ELF-1 (cell line): ENCODE data around the gene AHCYL2.
A peak's percentile ranks its signal among the peaks of the same experiment; 100 is the strongest.
"Not testable (repeated sequence)": the region's sequence is repeated elsewhere in the genome, so short reads cannot be mapped to it uniquely, and the experiment has no call there.

Source experiments
- DNase-seq: peaks from one replicate; pipeline ENCODE4 v3.0.0-alpha.2; 2016; ENCODE audit warnings: low read depth, low spot score

AHCYL2 gene

DNA sequence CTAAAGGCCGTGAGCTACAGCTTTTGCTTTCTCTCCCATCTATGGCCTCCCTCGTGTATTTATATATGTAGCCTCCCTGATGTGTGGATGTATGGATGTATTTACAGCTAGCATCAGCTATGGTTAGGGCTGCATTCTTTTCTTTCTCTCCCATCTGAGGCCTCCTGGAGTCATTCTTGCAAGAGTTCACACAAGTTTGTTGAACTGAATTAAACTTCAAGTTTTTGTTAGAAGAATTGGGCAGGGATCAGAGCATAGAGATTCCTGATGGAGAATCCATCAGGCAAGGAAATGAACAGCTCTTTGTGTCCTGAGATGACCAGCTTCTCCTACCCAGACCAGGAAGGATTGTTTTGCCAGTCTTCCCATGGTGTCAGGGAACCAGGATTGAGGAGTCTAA is 60.3 kb downstream of the AHCYL2 start:
- DNase-seq = no peak

GRCh38 chr7:129292861-129293260 is 68.0 kb downstream of the AHCYL2 start:
- DNase-seq = no peak

DNA sequence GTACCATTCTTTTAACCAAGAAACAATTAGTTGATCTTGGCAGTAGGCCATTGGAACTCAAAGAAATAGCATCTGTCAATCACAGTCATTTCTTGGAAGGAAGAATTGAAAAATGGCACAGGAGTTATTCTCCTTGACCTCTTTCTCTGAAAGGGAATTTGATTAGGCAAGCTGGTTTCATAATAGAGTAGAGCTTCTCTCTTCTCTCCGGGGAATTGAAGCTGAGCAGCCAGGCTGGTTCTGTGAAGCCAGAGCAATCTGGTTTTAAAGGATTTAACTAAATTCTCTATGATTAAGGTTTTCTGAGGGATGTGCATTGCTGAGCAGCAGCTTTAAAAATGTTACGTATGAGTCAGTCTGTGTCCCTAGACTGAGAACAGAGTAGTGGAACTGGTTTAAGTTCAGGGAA is 70.2 kb downstream of the AHCYL2 start:
- no peak for DNase-seq

DNA sequence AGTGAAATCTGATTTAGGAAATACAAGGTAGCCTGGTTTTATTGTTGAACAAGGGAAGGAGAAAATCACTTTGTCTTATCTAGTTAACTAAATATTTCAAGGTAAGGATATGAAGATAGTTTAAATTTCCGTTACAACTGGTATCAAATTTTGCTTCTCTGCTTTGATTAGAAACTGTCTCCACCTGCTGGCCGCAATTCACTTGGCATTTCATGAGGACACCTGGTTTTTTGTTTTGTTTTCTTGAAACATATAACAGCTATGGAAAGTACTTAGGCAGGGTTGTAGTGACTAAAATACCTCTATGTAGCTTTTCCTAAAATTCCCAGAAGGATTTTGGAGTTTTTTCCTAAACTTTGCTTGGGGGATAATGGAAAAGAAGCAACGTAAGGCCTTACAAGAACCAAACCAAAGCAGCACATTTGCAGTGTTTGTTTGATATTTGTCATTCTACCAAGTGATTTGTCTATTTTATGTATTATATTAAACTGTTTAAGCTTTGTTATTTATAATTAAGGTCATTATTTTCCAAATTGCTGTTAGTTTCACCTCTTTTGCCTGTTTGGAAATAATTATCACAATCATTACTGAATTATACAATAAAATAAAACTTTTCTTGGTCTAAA is 73.6 kb downstream of the AHCYL2 start:
- no peak for DNase-seq

GRCh38 chr7:129299889-129300288 is 75.1 kb downstream of the AHCYL2 start:
- DNase-seq = no peak

- DNase-seq = not testable (repeated sequence)
Observed at GRCh38 chr7:129300299-129300698, 75.5 kb downstream of the AHCYL2 start.

GRCh38 chr7:129307592-129307991 is 82.8 kb downstream of the AHCYL2 start:
- no peak for DNase-seq

DNA sequence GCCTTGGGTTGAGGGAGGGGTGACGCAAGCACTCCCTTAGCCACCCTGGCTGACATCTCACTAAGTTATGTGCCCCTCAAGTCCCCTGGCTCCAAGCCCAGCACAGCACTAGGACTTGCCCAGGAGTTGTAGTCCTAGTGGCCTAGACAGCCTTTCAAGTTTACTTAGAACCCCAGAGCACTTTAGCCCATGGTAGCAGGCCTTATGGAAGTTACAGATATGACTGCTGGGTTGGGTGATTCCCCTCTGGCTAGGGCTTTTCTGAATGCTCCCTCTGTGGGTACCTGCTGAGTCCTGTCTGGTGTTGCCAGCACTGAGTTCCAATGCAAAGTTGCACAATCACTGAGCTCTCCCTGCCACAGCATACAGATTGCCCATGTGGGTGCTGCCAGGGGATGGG is 83.2 kb downstream of the AHCYL2 start:
- DNase-seq = no peak

- no peak for DNase-seq
Observed at GRCh38 chr7:129311429-129311828, 86.6 kb downstream of the AHCYL2 start.

DNA sequence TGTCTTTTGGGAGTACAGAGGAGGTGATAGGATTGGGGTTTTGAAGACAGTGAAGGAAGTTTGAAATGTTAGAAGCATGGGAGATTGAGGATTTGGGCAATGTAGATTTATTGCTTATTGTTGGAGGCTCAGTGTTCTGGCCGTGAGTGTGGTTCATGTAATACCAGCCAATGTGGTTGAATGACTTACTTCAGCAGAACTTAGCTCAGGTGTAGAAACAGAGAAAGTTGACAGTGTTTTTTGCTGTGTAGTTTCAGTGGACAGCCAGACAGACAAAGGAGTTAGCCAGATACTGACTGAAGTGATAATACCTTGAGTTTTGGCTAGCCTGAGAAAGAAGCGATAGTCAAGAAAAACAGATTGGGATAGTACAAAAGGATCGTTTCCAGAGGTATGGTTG is 88.5 kb downstream of the AHCYL2 start:
- DNase-seq = no peak

DNA sequence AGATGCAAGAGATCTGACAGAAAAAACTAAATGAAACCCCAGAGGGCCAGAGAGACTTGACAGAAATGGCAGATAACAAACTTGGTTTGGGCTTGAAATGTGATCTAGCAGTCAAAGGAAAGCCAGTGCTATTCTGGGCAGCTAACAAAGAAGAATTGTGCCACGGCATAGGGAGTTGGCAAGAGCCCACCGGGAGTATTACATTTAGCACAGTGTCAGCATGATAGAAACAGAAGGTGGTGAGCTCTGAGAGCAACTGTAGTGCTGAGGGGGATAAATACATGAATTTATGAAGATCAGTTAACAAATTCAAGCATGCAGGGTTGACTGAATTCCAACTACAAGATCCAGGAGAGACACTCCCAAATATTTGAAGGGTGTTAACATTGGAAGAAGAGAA is 91.1 kb downstream of the AHCYL2 start:
- DNase-seq = no peak

DNA sequence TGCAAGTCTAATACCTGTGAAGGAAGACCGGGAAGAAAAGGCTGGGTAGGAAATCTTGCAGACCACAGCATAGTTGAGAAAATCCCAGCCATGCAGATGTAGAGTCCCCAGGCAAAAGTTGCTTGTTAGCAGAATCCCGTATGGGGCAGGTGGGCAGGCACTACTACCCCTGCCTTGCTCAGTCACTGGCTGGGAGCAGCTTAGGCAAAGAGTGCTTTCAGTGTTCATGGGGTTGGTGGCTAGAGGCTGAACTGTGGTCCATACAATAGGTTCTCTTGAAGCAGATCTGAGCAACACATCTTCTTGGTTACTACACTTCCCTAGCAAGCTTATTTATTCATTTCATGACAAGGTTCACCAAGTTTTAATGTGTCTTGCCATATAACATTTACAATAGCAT is 92.6 kb downstream of the AHCYL2 start:
- peak; percentile 27 for DNase-seq

GRCh38 chr7:129327076-129327475 is 102.2 kb downstream of the AHCYL2 start:
- DNase-seq = no peak

GRCh38 chr7:129332254-129333035 is 107.6 kb downstream of the AHCYL2 start:
- no peak for DNase-seq

DNA sequence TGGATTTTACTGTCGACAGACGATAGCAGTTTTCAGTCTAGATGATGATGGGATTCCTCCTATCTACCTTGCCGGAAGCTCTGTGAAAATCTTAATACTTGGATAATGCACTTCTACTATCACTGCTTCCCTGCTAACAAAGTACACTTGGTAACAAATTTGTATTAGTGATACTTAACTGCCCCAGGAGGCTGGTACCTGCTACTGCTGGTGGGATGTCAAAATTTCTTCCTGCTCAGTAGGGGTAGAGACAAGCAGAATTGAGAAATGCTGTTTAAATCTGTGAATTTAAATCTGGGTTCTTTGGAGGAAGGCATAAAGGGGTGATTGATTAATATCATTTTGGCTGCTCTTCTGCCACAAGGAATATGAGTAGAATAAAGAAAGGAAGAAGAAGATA is 109.6 kb downstream of the AHCYL2 start:
- DNase-seq = no peak

DNA sequence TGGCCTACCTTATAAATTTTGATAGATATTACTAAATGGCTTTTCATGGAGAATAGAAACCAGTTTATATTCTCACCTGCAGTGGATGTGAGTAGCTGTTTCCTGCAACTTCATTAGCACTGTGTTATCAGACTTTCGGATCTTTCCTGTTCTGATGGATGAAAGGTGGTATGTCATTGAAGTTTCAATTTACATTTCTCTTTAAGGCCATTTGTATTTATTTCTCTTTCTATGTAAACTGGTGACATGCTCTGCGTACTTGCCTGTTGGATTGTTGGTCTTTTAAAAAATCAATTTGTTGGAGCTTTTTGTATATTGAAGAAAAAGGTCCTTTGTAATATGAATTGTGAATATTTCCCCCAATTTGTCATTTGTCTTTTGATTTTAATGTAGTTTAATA is 113.6 kb downstream of the AHCYL2 start:
- DNase-seq = no peak

DNA sequence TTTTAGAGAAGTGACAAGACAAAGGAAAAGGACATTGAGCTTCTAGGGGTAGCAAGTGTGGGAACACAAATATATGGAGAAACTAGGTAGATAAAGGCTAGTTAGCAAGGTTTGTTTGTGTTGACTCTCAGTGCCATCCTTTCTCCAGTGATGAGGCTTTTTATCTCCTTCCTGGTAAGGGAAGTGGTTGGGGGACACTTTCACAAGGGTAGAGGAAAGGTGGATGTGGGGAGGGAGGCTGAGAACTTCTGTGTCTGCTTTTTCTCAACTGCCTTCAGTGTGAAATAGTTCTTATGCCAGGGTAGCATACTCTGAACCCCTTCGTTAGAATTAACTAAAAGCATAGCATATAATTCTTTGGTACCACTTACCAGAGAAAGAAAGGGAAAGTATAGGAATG is 116.4 kb downstream of the AHCYL2 start:
- DNase-seq = no peak

DNA sequence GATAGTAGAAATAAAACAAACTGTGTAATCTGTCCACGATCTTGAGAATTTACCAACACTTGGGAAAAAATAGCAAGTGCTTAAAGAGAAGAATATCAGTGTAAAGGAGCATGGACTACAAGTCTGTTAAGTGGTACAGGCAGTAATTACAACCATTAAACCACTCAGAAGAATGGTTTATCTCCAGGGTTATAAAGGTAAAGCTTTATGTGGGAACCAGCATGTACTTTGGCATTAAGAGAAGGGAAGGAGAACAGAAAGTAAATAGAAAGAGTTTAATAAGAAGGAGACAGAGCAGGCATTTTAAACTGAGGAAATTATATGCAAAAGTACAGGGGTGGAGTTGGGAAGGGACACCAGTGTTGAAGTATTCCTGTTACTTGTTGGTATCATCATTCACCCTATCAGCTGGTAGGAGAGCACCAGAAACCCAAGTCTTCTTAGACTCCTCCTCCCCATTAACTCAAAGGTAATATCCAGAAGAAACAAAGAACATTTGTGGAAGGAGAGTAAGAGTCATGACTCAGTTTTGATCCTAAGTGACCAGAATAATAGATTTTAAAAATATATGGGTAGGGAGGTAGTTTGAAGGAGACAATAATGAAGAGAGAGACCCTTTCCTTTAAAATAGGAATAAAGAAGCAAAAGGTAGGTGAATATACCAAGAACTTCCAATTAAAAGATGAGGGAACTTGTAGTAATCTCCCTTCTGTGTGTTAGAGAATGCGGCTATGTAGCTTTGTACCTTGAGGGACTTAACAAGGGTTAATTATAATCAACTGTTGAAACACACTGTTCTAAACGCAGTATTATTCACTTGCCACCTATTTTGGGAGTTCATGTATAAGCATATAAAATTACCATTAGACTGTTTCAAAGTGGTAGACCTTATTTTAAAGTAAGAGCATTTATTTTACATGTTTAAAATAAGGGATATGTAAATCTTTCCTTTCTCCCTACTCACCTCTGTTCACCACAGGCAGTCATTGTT is 117.3 kb downstream of the AHCYL2 start:
- DNase-seq = no peak

GRCh38 chr7:129343099-129343700 is 118.4 kb downstream of the AHCYL2 start:
- no peak for DNase-seq

DNA sequence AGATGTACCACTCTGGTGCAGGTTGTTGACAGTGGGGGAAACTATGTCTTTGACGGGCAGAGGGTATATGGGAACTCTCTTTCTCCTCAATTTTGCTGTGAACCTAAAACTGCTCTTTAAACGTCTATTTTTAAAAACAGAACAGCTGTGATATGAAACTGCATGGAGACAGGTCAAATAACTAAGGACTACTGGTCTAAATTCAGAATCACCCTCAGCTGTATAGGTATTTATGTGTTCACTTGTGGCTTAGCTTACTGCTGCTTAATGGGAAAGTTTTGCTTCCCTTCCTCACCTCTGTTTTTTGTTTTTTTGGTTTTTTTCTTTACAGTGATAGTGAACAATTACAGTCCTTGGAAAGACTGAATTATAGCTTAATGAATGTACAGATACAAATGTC is 122.5 kb downstream of the AHCYL2 start:
- DNase-seq = no peak

- DNase-seq = no peak
Observed at GRCh38 chr7:129348023-129348740, 123.4 kb downstream of the AHCYL2 start.
